ENCODE data around the gene SYCE3.

The SYCE3 gene

DNA sequence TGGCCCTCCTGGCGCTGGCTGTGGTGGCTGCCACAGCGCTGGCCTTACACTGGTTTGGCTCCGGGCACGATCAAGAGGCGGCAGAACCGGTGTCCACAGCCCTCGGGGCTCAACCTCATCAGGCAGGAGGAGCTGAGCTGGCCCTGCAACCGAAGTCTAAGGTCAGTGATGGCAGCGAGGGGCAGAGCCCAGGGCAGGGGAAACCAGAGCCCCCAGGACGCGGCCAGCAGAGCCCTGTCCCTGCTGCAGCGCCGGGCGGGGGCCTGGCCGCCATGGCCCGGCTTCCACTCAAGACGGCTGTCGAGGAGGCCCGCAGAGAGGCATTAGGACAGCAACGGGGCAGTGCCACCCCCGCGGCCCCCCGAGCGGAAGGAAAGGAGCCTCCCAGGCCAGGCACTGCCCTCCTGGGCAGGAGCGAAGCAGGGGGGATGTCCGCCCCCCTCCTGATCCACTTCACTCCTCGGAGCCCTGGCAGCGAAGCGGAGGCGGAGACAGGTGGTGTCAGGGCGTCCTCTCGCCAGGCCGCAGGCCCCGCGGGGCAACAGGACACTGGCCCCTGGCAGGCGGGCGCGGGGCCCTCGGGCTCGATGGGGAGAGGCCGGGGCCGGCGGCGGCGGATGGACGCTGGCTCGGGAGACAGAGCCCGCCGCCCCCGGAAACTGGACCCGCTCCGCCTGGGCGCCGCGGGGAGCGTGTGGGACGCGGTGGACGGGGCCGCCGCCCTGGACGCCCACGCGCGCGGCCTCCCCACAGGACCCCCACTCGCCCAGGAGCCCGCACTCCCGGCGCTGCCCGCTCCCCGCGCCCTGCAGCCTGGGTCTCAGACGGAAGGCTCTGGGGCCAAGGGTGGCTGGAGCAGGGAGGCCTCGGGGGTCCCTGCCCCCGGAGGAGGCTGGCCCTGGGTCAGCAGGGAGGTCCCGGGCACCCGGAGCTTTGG lies 16.1 kb downstream of the SYCE3 start (continued):
- TF ChIP-seq, protein P1, sequence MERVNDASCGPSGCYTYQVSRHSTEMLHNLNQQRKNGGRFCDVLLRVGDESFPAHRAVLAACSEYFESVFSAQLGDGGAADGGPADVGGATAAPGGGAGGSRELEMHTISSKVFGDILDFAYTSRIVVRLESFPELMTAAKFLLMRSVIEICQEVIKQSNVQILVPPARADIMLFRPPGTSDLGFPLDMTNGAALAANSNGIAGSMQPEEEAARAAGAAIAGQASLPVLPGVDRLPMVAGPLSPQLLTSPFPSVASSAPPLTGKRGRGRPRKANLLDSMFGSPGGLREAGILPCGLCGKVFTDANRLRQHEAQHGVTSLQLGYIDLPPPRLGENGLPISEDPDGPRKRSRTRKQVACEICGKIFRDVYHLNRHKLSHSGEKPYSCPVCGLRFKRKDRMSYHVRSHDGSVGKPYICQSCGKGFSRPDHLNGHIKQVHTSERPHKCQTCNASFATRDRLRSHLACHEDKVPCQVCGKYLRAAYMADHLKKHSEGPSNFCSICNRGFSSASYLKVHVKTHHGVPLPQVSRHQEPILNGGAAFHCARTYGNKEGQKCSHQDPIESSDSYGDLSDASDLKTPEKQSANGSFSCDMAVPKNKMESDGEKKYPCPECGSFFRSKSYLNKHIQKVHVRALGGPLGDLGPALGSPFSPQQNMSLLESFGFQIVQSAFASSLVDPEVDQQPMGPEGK (CRISPR knock-in tag; IDR thresholded peaks at IDR 0.05; ENCODE audit: borderline replicate concordance) = no peak
- TF ChIP-seq SNAI2 (CRISPR knock-in tag; IDR thresholded peaks at IDR 0.05) = no peak
- TF ChIP-seq, protein P2, sequence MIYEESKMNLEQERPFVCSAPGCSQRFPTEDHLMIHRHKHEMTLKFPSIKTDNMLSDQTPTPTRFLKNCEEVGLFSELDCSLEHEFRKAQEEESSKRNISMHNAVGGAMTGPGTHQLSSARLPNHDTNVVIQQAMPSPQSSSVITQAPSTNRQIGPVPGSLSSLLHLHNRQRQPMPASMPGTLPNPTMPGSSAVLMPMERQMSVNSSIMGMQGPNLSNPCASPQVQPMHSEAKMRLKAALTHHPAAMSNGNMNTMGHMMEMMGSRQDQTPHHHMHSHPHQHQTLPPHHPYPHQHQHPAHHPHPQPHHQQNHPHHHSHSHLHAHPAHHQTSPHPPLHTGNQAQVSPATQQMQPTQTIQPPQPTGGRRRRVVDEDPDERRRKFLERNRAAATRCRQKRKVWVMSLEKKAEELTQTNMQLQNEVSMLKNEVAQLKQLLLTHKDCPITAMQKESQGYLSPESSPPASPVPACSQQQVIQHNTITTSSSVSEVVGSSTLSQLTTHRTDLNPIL (CRISPR knock-in tag; IDR thresholded peaks at IDR 0.05; ENCODE audit: low read depth) = no peak
- no peak for TF ChIP-seq ISL1 (CRISPR knock-in tag; IDR thresholded peaks at IDR 0.05)

DNA sequence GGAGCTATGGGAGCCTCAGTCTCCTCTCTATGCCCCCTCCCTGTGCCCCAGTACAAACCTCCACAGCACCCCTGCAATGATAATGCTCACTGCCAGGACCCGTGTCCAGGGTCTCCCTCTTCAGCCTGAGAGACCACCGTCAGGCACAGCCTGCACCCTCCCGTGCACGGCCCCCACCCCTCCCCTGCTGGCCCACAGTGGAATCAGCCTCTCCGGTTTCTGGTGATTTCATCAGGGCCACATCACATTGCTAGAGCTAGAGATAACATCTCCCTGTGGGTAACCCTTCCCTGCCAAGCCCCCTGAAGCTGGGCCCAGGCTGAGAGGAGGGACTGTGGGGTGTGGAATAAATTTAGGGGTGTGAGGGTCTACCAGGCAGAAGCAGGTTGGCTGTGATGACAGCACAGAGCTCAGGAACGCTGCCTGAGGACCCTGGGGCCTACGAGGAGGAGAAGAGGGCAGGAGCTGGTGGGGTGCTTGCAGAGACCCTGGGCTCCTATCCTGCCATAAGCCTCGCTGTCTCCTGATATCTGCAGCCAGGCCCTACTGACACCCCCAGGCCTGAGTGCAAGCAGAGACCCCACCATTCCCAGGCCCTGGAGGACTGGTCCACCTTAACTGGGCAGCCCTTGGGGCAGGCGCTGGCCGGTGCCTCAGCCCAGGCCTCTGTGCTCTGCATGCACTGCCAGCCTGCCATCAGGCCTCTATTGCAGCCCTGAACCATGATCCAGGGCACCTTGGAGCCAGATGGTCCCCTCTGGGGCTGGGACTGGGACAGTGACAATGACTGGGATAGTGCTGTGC lies 17.0 kb downstream of the SYCE3 start, which contains the start of gene KLHDC7B:
KLHDC7B (plus strand) TSS at position 378 of the 804 bp plus-strand sequence; CDS start at position 723, 345 bp downstream.
- peak; percentile 47 for ATAC-seq
- TF ChIP-seq CSDC2 (CRISPR knock-in tag; IDR thresholded peaks at IDR 0.05) = no peak
- no peak for TF ChIP-seq BACH2 (CRISPR knock-in tag; IDR thresholded peaks at IDR 0.05; ENCODE audit: borderline replicate concordance)
- TF ChIP-seq GLIS3 (CRISPR knock-in tag; IDR thresholded peaks at IDR 0.05) = no peak
- TF ChIP-seq OSR1 (CRISPR knock-in tag; IDR thresholded peaks at IDR 0.05) = no peak
- no peak for TF ChIP-seq ISL1 (CRISPR knock-in tag; IDR thresholded peaks at IDR 0.05)
- TF ChIP-seq ZC3H10 (CRISPR knock-in tag; IDR thresholded peaks at IDR 0.05) = no peak
- TF ChIP-seq, protein P3, sequence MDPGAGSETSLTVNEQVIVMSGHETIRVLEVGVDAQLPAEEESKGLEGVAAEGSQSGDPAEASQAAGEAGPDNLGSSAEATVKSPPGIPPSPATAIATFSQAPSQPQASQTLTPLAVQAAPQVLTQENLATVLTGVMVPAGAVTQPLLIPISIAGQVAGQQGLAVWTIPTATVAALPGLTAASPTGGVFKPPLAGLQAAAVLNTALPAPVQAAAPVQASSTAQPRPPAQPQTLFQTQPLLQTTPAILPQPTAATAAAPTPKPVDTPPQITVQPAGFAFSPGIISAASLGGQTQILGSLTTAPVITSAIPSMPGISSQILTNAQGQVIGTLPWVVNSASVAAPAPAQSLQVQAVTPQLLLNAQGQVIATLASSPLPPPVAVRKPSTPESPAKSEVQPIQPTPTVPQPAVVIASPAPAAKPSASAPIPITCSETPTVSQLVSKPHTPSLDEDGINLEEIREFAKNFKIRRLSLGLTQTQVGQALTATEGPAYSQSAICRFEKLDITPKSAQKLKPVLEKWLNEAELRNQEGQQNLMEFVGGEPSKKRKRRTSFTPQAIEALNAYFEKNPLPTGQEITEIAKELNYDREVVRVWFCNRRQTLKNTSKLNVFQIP (CRISPR knock-in tag; IDR thresholded peaks at IDR 0.05; ENCODE audit: borderline replicate concordance, low read depth) = no peak
- TF ChIP-seq TCF4 (CRISPR knock-in tag; IDR thresholded peaks at IDR 0.05; ENCODE audit: borderline replicate concordance) = no peak

DNA sequence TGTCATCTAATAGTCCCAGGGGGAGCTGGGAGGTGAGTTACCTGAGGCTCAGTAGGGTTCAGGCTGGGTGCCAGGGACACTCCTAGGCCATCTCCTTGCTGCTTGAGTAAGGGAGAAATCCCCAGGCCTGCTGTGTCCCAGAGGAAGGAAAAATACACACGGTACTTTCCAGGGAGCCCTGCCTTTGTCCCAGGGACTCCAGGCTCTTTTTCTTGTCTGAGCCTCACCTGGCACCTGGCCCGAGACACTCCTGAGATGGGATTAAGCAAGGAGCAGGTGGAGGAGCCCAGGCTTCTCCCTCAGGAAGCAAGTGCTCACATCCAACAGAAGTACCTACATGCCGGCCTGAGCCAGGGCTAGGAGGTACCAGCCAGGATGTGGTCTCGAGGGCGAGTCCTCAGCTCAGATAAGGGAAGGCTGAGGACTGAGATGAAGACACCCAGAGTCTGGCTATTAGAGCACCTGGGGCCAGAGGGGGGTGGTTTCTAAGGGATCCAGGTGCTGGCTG lies 17.9 kb downstream of the SYCE3 start:
- no peak for ATAC-seq
- TF ChIP-seq OSR1 (CRISPR knock-in tag; IDR thresholded peaks at IDR 0.05) (no peak), ISL1 (CRISPR knock-in tag; IDR thresholded peaks at IDR 0.05) (no peak), ESRRG (CRISPR knock-in tag; IDR thresholded peaks at IDR 0.05) (no peak), SNAI2 (CRISPR knock-in tag; IDR thresholded peaks at IDR 0.05) (no peak), ZNF565 (CRISPR knock-in tag; conservative IDR thresholded peaks at IDR 0.05; ENCODE audit: low read depth) (no peak), ZFP30 (CRISPR knock-in tag; IDR thresholded peaks at IDR 0.05) (no peak), TCF4 (CRISPR knock-in tag; IDR thresholded peaks at IDR 0.05; ENCODE audit: borderline replicate concordance) (no peak), ZFP3 (CRISPR knock-in tag; IDR thresholded peaks at IDR 0.05) (no peak), ZC3H10 (CRISPR knock-in tag; IDR thresholded peaks at IDR 0.05) (no peak), GLIS3 (CRISPR knock-in tag; IDR thresholded peaks at IDR 0.05) (no peak), ZNF70 (CRISPR knock-in tag; IDR thresholded peaks at IDR 0.05) (no peak), ZNF8 (CRISPR knock-in tag; IDR thresholded peaks at IDR 0.05) (no peak), RARB (CRISPR knock-in tag; IDR thresholded peaks at IDR 0.05) (no peak)
- TF ChIP-seq, protein P4, sequence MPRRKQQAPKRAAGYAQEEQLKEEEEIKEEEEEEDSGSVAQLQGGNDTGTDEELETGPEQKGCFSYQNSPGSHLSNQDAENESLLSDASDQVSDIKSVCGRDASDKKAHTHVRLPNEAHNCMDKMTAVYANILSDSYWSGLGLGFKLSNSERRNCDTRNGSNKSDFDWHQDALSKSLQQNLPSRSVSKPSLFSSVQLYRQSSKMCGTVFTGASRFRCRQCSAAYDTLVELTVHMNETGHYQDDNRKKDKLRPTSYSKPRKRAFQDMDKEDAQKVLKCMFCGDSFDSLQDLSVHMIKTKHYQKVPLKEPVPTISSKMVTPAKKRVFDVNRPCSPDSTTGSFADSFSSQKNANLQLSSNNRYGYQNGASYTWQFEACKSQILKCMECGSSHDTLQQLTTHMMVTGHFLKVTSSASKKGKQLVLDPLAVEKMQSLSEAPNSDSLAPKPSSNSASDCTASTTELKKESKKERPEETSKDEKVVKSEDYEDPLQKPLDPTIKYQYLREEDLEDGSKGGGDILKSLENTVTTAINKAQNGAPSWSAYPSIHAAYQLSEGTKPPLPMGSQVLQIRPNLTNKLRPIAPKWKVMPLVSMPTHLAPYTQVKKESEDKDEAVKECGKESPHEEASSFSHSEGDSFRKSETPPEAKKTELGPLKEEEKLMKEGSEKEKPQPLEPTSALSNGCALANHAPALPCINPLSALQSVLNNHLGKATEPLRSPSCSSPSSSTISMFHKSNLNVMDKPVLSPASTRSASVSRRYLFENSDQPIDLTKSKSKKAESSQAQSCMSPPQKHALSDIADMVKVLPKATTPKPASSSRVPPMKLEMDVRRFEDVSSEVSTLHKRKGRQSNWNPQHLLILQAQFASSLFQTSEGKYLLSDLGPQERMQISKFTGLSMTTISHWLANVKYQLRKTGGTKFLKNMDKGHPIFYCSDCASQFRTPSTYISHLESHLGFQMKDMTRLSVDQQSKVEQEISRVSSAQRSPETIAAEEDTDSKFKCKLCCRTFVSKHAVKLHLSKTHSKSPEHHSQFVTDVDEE (CRISPR knock-in tag; IDR thresholded peaks at IDR 0.05) = no peak
- TF ChIP-seq, protein P3 (CRISPR knock-in tag; IDR thresholded peaks at IDR 0.05; ENCODE audit: borderline replicate concordance, low read depth) = no peak
- TF ChIP-seq, protein P5, sequence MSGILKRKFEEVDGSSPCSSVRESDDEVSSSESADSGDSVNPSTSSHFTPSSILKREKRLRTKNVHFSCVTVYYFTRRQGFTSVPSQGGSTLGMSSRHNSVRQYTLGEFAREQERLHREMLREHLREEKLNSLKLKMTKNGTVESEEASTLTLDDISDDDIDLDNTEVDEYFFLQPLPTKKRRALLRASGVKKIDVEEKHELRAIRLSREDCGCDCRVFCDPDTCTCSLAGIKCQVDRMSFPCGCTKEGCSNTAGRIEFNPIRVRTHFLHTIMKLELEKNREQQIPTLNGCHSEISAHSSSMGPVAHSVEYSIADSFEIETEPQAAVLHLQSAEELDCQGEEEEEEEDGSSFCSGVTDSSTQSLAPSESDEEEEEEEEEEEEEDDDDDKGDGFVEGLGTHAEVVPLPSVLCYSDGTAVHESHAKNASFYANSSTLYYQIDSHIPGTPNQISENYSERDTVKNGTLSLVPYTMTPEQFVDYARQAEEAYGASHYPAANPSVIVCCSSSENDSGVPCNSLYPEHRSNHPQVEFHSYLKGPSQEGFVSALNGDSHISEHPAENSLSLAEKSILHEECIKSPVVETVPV (CRISPR knock-in tag; IDR thresholded peaks at IDR 0.05) = no peak
- TF ChIP-seq, protein P2 (CRISPR knock-in tag; IDR thresholded peaks at IDR 0.05; ENCODE audit: low read depth) = no peak

Data from SK-N-SH treated with all-trans-retinoic acid at 6 μM for 48 hours (cell line).